ENCODE results near the gene UROD. TPM values are rescaled to one million over a fixed set of nuclear protein-coding genes. Genes with fewer than 3 reads are reported as not detected.
"Not testable (repeated sequence)": the region's sequence is repeated elsewhere in the genome, so short reads cannot be mapped to it uniquely, and the experiment has no call there.

Gene UROD
- total RNA-seq, 1 experiment from 2014 or later = 85.8 TPM

- no peak for DNase-seq (ENCODE audit: low spot score)
- TF ChIP-seq EZH2 (IDR thresholded peaks at IDR 0.05; ENCODE audit: borderline replicate concordance, low read depth, low read length, poor library complexity, severe bottlenecking) (no peak), CTCF (conservative IDR thresholded peaks at IDR 0.05; ENCODE audit: low read depth, low read length) (no peak)
- Histone ChIP-seq H3K27me3 (replicated peaks; ENCODE audit: insufficient read depth, low read depth, low read length, poor library complexity) (peaks cover 8% of the 10 kb centered on the region), H3K27ac (ENCODE audit: low read depth, low read length, poor library complexity, severe bottlenecking) (no peak overlapping the region), H3K36me3 (ENCODE audit: insufficient read depth, low read length, poor library complexity, severe bottlenecking) (no peaks in the 10 kb centered on the region), H3K9me3 (ENCODE audit: low read depth, low read length, poor library complexity, severe bottlenecking) (no peaks in the 10 kb centered on the region), H3K4me3 (ENCODE audit: low read depth, low read length, poor library complexity, severe bottlenecking) (no peak overlapping the region), H3K4me1 (ENCODE audit: insufficient read depth, low read length, poor library complexity, severe bottlenecking) (no peaks in the 10 kb centered on the region)
- intact Hi-C loops (cut with micrococcal nuclease; ENCODE audit: unreplicated experiment) = no loop called here
- POLR2A ChIA-PET (ENCODE audit: low non-redundant PET) = no interaction called here
- no TSS peak for BruUV-seq (replicated peaks)
- CTCF ChIA-PET = no interaction called here
Observed at GRCh38 chr1:45059829-45060228, 47.8 kb downstream of the UROD start.

DNA sequence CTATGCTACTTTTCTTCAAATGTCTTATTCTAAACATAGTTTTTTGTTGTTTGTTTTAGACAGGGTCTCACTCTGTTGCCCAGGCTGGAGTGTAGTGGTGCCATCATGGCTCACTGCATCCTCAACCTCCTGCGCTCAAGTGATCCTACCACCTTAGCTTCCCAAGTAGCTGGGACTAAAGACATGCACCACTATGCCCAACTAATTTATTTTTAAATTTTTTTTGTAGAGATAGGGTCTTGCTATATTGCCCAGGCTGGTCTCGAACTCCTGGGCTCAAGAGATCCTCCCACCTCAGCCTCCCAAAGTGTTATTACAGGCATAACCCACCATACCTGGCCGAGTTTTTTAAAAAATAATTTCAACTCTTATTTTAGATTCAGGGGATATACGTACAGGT, 50.4 kb downstream of the UROD start:
- H3K36me3 ChIP-seq (ENCODE audit: insufficient read depth, low read length, poor library complexity, severe bottlenecking); DNase-seq (ENCODE audit: low spot score); H3K9me3 ChIP-seq (ENCODE audit: low read depth, low read length, poor library complexity, severe bottlenecking); H3K27me3 ChIP-seq (replicated peaks; ENCODE audit: insufficient read depth, low read depth, low read length, poor library complexity); CTCF ChIA-PET; BruUV-seq (replicated peaks); intact Hi-C loops (cut with micrococcal nuclease; ENCODE audit: unreplicated experiment); H3K27ac ChIP-seq (ENCODE audit: low read depth, low read length, poor library complexity, severe bottlenecking); H3K4me1 ChIP-seq (ENCODE audit: insufficient read depth, low read length, poor library complexity, severe bottlenecking); POLR2A ChIA-PET (ENCODE audit: low non-redundant PET); H3K4me3 ChIP-seq (ENCODE audit: low read depth, low read length, poor library complexity, severe bottlenecking): not testable (repeated sequence)

DNA sequence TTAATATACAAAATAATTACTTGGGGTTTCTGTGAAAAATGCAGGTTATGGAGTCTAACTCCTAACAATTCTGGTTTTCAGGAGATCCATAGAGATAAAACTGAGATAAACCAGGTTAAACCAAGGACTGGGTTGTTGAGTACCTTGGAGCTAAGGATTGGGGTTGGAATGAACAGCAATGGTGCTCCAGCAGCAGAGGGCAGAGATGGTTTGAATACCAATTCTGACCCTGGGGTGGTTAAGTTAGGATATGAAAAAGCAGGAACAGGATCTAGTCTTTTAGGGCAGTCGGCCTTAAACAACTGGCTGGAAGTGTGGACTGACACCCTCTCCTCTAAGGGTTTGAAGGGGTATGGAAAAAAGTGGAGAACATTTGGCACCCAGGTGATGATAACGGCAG, 53.0 kb downstream of the UROD start:
- DNase-seq (ENCODE audit: low spot score) = no peak
- no peaks in the 10 kb centered on the region for H3K9me3 ChIP-seq (ENCODE audit: low read depth, low read length, poor library complexity, severe bottlenecking)
- ChIA-PET CTCF (no interaction called here), POLR2A (ENCODE audit: low non-redundant PET) (no interaction called here)
- H3K4me3 ChIP-seq (ENCODE audit: low read depth, low read length, poor library complexity, severe bottlenecking) = no peak overlapping the region
- TF ChIP-seq EZH2 (IDR thresholded peaks at IDR 0.05; ENCODE audit: borderline replicate concordance, low read depth, low read length, poor library complexity, severe bottlenecking) (no peak), CTCF (conservative IDR thresholded peaks at IDR 0.05; ENCODE audit: low read depth, low read length) (no peak)
- intact Hi-C loops (cut with micrococcal nuclease; ENCODE audit: unreplicated experiment) = no loop called here
- BruUV-seq (replicated peaks) = no TSS peak
- no peaks in the 10 kb centered on the region for H3K36me3 ChIP-seq (ENCODE audit: insufficient read depth, low read length, poor library complexity, severe bottlenecking)
- H3K4me1 ChIP-seq (ENCODE audit: insufficient read depth, low read length, poor library complexity, severe bottlenecking) = no peaks in the 10 kb centered on the region
- no peaks in the 10 kb centered on the region for H3K27me3 ChIP-seq (replicated peaks; ENCODE audit: insufficient read depth, low read depth, low read length, poor library complexity)
- no peak overlapping the region for H3K27ac ChIP-seq (ENCODE audit: low read depth, low read length, poor library complexity, severe bottlenecking)

Other genes with a start within 250 kb of the UROD start
- 1,717 and 1,734 TPM in 2 replicates for gene RPS8, start 236.7 kb upstream of the UROD start, total RNA-seq (2021)
- gene BEST4, start 224.1 kb upstream of the UROD start, total RNA-seq (2021) = not detected in 2 replicates
- 10.8 and 15.6 TPM in 2 replicates for gene PLK3, start 211.9 kb upstream of the UROD start, total RNA-seq (2021)
- 0.44 and 0.54 TPM in 2 replicates for gene DYNLT4, start 204.9 kb upstream of the UROD start, total RNA-seq (2021)
- 10.3 and 12.6 TPM in 2 replicates for gene BTBD19, start 203.7 kb upstream of the UROD start, total RNA-seq (2021)
- 2.3 and 3.2 TPM in 2 replicates for gene PTCH2, start 169.0 kb upstream of the UROD start, total RNA-seq (2021)
- 44.1 and 52.3 TPM in 2 replicates for gene EIF2B3, start 25.7 kb upstream of the UROD start, total RNA-seq (2021)
- 29.2 and 29.5 TPM in 2 replicates for gene HECTD3, start 930 bp upstream of the UROD start, total RNA-seq (2021)
- gene ZSWIM5, start 194.4 kb downstream of the UROD start, total RNA-seq (2021) = 0.46 and 0.67 TPM in 2 replicates

All from A673 (cell line).